ENCODE measurements around the gene SCN4B.

The SCN4B gene

GRCh38 chr11:118180300-118180703 is 27.7 kb upstream of the SCN4B start:
- no peak overlapping the region for H3K4me3 ChIP-seq (ENCODE audit: control insufficient read depth, low read depth, low read length)
- no peak for TF ChIP-seq CTCF (IDR thresholded peaks at IDR 0.05; ENCODE audit: control insufficient read depth, insufficient read depth, low read depth, low read length, missing control alignments)
- DNase-seq (ENCODE audit: low read depth): no peak

- no peak overlapping the region for H3K4me3 ChIP-seq (ENCODE audit: control insufficient read depth, low read depth, low read length)
- DNase-seq (ENCODE audit: low read depth): no peak
- TF ChIP-seq CTCF (IDR thresholded peaks at IDR 0.05; ENCODE audit: control insufficient read depth, insufficient read depth, low read depth, low read length, missing control alignments): no peak
These were observed 24.1 kb upstream of the SCN4B start for GRCh38 chr11:118176778-118177134.

- H3K4me3 ChIP-seq (ENCODE audit: control insufficient read depth, low read depth, low read length): no peak within 1 kb of the TSS
- no peak for DNase-seq (ENCODE audit: low read depth)
- TF ChIP-seq CTCF (IDR thresholded peaks at IDR 0.05; ENCODE audit: control insufficient read depth, insufficient read depth, low read depth, low read length, missing control alignments): no peak
These were observed 23.6 kb upstream of the SCN4B start, which contains the start of gene SCN2B for GRCh38 chr11:118175993-118176777. Gene SCN2B (minus strand): TSS chr11:118176639. CDS start chr11:118176431, 208 bp downstream.

GRCh38 chr11:118175031-118175992 is 22.7 kb upstream of the SCN4B start:
- no peak for TF ChIP-seq CTCF (IDR thresholded peaks at IDR 0.05; ENCODE audit: control insufficient read depth, insufficient read depth, low read depth, low read length, missing control alignments)
- no peak for DNase-seq (ENCODE audit: low read depth)

GRCh38 chr11:118174006-118174567 is 21.5 kb upstream of the SCN4B start:
- TF ChIP-seq CTCF (IDR thresholded peaks at IDR 0.05; ENCODE audit: control insufficient read depth, insufficient read depth, low read depth, low read length, missing control alignments): no peak
- DNase-seq (ENCODE audit: low read depth): no peak
- H3K4me3 ChIP-seq (ENCODE audit: control insufficient read depth, low read depth, low read length): no peak overlapping the region

More at GRCh38 chr11:118175031-118175992, 22.7 kb upstream of the SCN4B start:
- H3K4me3 ChIP-seq (ENCODE audit: control insufficient read depth, low read depth, low read length): no peak overlapping the region

GRCh38 chr11:118172356-118172755 is 19.7 kb upstream of the SCN4B start:
- H3K4me3 ChIP-seq (ENCODE audit: control insufficient read depth, low read depth, low read length): no peak overlapping the region
- no peak for TF ChIP-seq CTCF (IDR thresholded peaks at IDR 0.05; ENCODE audit: control insufficient read depth, insufficient read depth, low read depth, low read length, missing control alignments)
- no peak for DNase-seq (ENCODE audit: low read depth)
